NK-92 (cell line): ENCODE results near the gene PRKAA1.
A peak's percentile ranks its signal among the peaks of the same experiment; 100 is the strongest.
"Not testable (repeated sequence)": the region's sequence is repeated elsewhere in the genome, so short reads cannot be mapped to it uniquely, and the experiment has no call there.

Experiments used
- DNase-seq: peaks from one replicate; lab custom pipeline; 2025; ENCODE audit not compliant: unreplicated experiment; lab: John Stamatoyannopoulos, UW

The PRKAA1 gene

DNA sequence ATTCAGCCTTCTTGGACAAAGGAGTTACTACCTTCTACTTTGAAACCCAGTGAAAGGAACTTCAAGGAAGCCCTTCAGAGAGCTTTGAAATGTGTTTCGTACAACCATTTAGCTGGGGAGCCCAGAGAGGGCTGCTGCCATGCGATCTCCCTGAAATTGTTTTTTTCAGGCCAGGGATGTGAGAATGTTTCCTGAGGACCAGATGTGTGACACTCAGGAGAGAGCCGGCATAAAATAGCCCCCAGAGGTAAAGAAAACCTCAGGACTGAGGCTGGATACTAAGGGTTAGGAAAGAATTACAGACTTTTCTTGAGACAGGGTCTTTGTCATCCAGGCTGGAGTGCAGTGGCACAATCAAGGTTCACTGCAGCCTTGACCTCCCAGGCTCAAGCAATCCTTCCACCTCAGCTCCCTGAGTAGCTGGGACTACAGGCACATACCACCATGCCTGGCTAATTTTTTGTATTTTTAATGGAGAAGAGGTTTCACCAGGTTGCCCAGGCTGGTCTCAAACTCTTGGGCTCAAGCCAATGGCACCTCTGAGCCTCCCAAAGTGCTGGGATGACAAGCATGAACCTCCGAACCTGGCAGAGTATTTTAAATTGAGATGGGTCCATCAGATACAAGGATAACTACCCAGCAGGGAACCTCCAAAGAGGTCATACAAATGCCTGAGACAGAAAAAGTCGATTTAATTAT is 28.5 kb upstream of the PRKAA1 start:
- DNase-seq, result no peak

DNA sequence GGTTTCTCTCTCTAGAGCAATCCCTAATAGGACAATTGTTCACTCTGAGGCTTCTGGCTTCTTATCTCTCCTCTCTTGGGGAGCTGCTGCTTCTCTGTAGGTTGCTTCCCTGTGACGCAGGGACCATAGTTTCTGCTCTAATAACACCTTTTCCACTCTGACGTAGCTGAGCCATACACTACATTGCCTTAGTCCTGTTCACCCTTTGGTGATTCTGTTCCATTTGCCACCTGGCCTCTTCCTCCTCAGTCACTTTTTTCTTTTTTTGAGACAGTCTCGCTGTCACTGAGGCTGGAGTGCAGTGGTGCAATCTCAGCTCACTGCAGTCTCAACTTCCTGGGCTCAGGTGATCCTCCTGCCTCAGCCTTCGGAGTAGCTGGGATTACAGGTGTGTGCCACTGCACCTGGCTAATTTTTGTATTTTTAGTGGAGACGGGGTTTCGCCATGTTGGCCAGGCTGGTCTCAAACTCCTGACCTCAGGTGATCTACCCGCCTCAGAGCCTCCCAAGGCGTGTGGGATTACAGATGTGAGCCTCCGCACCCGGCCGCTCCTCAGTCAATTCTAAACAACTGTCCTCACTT is 27.4 kb upstream of the PRKAA1 start:
- not testable (repeated sequence) for DNase-seq

DNA sequence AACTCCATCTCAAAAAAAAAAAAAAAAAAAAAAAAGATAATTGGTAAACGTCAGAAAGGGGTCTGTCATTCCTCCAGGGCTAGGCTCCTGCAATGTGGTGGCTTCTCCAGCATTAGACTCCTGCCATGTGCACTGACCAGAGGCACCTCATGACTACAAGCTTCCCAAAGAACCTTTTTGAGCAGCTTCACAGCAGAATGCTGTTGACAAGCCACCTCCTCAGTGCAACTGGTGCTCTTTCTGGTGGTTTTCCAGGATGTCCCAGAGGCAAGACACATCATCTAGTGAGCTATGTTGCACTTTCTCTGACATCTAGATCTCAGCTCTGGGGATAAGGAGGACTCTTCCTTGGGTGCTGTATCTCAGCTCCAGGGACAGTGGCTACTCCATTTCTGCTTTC is 25.3 kb upstream of the PRKAA1 start:
- no peak for DNase-seq

DNA sequence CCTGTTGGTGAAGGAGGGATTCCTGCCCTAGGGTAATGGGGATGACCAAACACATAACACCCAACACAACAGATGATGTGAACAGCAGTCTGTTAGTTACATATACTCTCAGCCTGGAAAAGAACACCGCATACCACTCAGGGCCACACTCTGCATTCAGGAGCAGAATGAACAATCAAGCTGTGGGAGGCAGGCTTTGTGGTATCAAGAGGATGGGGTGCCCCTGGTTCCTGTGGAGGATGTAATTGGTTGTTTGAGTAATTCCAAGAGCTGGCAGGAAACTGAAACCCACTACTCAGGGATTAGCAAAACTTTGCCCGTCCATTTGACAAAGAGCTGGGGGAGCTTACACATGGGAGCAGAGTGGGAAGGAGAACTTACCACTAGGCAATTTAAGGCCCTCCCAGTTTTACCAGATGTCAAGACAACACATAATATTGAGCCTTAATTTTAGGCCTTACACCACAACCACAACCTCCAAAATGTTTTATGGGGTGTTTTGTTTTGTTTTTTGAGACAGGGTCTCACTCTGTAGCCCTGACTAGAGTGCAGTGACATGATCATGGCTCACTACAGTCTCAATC is 15.6 kb upstream of the PRKAA1 start:
- no peak for DNase-seq

DNA sequence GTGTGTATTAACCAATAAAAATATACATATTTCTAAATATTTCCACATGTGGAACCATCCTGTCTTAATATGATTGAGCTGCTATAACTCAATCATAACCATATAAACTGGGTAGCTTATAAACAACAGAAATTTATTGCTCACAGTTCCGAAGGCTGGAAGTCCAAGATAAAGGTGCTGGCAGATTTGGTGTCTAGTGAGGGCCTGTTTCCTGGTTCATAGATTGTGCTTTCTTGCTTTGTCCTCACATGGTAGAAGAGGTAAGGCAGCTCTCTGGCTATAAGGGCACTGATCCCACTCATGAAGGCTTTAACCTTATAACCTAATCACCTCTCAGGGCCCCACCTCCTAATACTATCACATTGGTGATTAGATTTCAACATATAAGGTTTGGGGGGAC is 14.0 kb upstream of the PRKAA1 start:
- no peak for DNase-seq

DNA sequence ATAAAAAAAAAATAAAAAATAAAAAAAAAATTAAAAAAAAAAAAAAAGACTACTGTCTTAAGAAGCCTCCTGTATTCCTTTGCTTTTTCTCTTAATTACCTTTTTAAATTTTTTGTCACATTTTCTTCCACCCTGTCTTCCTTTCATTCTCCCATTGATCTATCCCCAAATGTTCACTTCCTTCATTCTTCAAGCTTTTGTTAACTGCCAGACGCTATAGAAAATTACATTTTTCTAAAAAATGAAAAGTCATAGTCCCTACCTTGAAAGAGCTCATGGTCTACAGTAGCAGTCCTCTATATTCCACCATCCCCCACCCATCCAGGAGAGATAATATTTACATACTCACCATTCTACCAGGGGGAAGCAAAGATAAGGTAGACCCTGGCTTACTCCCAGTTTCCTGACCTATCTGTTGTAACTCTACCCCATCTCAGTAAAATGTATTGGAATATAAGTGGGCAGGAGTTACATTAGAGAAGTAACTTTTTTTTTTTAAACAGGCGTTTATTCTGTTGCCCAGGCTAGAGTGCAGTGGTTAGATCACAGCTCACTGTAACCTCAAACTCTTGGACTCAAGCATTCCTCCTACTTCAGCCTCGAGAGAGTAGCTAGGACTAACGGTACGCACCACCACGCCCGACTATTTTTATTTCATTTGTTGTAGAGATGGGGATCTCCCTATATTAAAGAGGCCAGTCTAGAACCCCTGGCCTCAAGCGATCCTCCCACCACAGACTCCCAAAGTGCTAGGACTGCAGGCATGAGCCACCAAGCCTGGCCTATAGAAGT is 3.8 kb upstream of the PRKAA1 start:
- no peak for DNase-seq

DNA sequence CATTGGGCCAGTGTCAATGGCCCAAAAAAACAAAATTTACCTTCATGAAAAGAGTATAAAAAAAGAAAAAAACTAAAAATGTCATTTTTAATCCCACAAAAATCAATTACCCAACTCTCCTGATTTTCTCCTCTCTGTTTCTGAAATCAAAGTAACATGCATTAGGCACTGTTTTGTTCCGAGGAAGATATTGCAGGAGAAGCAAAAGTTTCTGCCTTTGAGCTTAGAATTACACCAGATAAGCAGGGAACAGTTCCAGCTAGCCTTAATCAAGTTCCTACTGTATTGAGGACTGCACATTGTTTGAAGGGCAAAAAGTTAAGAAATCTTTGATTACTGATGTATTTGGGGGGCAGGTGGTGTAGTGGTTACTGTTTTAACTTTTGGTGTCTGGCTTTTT is 1.1 kb upstream of the PRKAA1 start:
- no peak for DNase-seq

DNA sequence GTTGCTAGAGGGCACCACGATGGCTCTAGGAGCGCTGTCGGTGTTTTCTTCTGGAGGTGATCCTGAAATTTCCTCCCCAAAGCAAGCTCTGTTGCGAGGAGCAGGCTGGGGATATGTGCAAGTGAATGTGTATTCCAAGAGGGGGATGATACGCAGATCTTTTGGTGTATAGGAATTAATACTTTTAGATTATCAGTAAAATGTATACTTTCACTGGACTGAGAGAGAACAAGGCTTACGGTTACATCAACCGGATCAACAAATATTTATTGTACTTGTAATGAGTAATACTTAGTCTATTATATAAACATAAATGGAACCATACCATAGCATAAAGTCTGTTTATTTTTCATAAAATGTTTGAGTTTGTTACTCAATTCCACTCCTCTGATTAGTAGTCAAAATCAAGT is 632 bp upstream of the PRKAA1 start:
- DNase-seq, result no peak

DNA sequence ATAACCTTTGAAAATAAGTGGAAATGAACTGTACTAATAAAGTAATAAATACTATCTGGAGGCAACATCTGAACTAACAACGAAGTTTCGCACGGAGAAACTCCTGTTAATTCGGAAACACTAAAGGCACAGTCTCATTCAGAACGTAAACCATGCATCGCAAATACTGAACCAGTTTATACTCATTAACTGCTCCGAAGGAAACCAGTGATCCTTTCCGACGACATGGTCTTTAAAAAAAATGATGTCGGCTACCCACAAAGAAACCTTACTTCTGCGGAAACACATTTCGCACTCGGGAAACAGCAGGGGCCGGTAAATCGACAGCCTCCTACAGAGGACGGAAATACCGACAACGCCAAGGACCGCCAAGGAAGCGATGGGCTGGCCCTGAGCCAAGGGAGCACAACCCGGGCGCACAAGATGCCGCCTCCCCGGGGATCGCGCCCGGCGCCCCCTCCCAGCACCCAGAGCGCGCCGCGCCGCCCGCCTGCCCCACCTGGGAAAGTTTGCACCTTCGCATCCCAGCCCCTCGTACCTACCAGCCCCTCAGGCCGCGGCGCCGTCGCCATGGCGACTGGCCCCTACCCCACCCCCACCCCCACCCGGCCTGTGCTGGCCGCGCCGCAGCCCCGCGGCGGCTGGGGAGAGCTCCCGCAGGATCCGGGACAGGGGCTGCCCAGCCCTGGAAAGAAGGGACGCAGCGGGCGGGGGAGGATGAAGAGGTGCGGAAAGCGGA is 732 bp downstream of the PRKAA1 start:
- DNase-seq, result peak; percentile 8

DNA sequence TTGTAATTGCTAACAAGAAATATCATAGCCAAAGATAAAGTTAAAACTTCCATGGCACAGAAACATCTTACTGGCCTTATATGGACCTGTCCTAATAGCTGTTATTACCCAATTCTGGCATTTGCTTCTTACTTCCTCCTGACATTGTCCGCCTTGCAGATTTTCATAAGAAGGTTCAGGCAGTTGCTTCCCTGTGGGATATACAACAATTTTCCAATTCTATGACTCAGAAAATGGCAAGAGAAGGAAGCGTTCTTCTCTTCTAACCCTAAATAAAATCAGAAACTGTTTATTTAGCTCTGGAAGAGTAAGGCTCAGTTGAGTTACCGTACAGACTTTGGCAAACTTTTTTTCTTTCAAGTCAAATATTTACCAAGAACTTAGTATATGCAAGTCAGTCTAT is 1.7 kb downstream of the PRKAA1 start:
- no peak for DNase-seq

DNA sequence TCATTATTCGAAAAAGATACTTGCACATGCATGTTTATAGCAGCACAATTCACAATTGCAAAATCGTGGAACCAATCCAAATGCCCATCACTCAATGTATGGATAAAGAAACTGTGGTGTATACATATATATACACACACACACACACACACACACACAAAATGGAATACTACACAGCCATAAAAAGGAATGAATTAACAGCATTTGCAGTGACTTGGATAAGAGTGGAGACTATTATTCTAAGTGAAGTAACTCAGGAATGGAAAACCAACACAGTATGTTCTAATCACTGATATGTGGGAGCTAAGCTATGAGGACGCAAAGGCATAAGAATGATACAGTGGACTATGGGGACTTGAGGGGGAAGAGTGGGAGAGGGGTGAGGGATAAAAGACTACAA is 3.3 kb downstream of the PRKAA1 start:
- not testable (repeated sequence) for DNase-seq

DNA sequence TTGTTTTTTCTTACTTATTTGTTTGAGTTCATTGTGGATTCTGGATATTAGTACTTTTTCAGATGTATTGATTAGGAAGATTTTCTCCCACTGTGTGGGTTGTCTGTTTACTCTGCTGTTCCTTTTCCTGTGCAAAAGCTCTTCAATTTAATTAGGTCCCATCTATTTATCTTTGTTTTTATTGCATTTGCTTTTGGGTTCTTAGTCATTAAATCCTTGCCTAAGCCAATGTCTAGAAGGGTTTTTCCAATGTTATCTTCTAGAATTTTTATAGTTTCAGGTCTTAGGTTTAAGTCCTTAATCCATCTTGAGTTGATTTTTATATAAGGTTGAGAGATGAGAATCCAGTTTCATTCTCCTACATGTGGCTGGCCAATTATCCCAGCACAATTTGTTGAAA is 3.8 kb downstream of the PRKAA1 start:
- DNase-seq, result not testable (repeated sequence)

DNA sequence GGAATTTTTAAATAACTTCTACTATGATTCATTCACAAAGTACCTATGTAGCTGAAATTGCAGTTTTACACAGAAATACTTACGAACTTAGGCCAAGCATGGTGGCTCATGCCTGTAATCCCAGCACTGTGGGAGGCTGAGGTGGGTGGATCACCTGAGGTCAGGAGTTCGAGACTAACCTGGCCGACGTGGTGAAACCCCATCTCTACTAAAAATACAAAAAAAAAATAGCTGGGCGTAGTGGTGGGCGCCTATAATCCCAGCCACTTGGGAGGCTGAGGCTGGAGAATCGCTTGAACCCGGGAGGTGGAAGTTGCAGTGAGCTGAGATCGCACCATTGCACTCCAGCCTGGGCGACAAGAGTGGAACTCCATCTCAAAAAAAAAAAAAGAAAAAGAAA is 5.5 kb downstream of the PRKAA1 start:
- not testable (repeated sequence) for DNase-seq

DNA sequence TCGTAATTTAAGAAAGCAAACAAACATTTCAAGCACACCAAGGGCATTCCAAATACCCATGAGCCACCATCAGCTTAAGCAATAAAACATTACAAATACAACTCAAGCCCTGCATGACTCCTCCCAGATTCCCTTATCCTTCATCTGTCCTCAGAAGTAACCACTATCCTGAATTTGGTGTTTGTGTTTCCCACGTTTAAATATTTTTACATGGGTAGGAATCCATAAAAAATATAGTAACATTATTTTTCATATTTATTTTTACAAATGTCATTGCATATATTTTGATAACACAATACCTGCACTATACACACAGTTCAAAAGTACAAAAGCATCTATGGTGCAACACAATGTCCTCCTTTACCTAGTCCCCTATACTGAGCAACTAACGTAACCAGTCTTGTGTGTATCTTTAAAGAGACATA is 6.4 kb downstream of the PRKAA1 start:
- DNase-seq, result no peak

DNA sequence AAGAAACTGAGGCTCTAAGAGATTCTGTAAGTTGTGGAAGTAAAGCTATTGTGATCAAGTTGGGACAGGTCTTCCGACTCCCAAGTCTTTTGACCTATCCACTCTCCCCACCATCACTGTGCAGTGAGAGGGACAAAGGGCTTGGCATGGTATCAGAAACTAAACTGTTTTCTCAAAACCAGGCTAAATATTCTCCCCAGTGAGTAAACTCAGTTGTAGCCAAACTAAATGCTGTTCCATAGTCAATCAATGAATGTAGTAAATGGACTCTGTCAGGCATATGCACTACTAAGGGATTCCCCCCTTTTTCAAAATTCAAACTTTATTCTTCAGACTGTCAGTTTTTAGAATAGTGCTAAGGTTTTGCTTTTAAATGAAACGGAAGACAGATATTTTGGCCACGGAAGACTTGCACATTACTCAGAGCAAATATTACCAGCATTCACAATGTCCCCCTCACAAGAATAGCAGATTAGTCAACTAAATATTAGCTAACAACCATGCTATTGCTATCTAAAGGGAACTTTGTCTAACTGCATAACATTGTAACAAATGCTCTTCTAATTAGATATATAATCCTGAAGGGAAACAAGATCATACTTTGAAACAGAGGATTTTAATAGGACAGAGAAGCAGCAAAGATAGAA is 7.1 kb downstream of the PRKAA1 start:
- DNase-seq, result no peak

DNA sequence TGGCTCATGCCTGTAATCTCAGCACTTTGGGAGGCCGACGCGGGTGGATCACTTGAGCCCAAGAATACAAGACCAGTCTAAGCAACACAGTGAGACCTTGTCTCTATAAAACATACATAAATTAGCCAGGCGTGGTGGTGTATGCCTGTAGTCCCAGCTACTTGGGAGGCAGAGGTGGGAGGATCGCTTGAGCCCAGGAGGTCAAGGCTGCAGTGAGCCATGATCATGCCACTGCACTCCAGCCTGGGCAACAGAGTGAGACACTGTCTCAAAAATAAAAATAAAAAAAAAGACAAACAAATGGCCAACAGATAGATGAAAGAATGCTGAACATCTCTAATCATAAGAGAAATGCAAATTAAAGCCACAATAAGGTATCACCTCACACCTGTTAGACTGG is 9.2 kb downstream of the PRKAA1 start:
- DNase-seq, result not testable (repeated sequence)

DNA sequence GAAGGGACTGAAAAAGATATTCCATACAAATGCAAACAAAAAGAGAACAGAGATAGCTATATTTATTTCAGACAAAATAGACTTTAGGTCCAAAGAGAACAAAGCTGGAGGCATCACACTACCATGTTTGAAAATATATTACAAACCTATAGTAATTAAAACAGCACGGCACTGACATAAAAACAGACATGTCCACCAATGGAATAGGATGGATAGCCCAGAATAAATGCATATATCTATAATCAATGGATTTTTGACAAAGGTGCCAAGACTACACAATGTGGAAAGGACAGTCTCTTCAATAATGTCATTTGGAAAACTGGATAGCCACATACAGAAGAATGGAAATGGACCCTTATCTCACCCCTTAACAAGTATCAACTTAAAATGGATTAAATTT is 10.2 kb downstream of the PRKAA1 start:
- no peak for DNase-seq

DNA sequence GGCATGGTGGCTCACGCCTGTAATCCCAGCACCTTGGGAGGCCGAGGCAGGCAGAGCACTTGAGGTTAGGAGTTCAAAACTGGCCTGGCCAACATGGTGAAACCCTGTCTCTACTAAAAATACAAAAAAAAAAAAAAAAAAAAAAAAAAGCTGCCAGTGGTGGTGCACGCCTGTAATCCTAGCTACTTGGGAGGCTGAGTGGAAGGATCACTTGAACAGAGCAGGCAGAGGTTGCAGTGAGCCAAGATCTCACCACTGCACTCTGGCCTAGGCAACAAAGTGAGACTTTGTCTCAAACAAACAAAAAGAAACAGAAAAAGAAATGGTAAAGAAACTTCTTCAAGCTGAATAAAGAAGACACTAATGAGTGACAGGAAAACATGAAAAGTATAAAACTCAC is 11.5 kb downstream of the PRKAA1 start:
- not testable (repeated sequence) for DNase-seq

DNA sequence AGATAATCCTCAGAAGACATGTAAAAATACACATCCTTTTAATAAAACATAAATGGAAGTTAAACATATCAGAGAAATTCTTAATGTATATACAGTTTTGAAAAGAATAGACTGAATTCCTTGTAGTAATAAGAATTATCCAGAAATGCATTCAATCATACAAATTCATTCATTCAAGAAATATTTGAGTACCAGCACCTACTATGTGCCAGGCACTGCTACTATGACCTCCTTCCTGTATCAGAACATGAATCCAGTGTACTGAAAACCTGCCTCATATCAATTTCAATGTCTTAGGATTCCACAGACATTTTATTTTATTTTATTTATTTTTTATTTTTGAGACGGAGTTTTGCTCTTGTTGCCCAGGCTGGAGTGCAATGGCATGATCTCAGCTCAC is 13.3 kb downstream of the PRKAA1 start:
- DNase-seq, result no peak

DNA sequence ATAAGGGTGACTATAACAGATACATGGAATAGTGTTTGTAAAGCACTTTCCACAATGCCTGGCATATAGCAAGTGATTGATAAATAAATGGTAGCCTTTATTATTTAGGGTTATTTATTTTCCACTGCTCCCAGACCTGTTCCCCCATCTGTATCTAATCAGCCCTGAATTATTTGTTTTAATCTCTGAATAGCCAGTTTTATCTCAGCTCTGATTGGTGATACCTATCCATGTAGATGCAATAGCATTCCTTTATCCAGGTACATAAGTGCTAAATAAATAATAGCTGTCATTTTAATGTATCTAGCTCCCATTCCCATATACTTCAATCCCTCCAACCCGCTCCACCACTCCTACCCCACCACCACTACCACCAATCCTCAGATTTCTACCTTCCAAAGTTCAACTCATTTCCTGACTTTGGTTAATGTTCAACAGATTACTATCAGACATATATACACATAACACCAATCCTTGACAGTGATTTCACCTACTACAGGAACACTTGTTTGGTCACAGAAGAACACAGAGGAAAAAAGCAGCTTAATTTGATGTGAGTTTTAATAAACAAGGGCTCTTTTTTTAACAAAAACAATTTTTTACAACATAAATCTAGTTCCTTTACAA is 14.0 kb downstream of the PRKAA1 start:
- no peak for DNase-seq
